ENCODE results near the gene GPR137. TPM values are rescaled to one million over a fixed set of nuclear protein-coding genes. Genes with fewer than 3 reads are reported as not detected.

The GPR137 gene
- total and polyA plus RNA-seq, 10 of the 15 experiments (the other 5 are each of a cell fraction or from before 2014, with no cell fraction given), result 0.37 to 29.2 (median 13.8) TPM

DNA sequence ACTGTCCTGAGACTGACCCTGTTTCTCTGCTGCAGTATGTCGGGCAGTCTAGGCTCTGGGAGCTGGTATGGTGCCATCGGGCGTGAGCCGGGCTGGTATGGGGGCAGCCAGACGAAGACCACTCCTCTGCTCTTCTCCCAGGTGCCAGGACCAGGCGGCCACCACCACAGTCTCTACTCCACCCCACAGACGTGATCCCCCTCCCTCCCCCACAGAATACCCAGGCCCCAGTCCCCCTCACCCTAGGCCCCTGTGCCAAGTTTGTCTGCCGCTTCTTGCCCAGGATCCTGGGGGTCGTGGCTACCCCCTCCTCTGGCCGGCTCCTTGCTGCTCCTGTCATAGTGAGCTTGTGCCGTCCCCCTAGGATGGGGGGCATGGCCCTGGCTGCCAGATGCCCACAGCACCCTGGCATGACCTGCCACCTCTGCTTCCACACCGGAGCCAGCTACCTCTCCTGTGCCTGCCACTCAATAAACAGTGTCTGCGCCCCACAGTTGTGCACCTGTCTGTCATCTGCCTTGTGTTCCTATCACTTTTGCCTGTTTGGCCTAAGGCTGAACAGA lies 3.4 kb downstream of the GPR137 start:
- RAD21 ChIA-PET (ENCODE audit: unreplicated experiment), result no interaction called here
- TF ChIP-seq CBX5 (IDR thresholded peaks at IDR 0.05; ENCODE audit: low read depth) (no peak), NR2C2 (IDR thresholded peaks at IDR 0.05; ENCODE audit: borderline replicate concordance, control insufficient read depth, insufficient read length, low read depth) (no peak), HDAC2 (IDR thresholded peaks at IDR 0.05) (no peak), NKRF (conservative IDR thresholded peaks at IDR 0.05) (no peak), SREBF1 (IDR thresholded peaks at IDR 0.05; ENCODE audit: low read length) (no peak), IKZF2 (IDR thresholded peaks at IDR 0.05) (no peak), JUNB (IDR thresholded peaks at IDR 0.05) (no peak)
- TF ChIP-seq, protein P1, sequence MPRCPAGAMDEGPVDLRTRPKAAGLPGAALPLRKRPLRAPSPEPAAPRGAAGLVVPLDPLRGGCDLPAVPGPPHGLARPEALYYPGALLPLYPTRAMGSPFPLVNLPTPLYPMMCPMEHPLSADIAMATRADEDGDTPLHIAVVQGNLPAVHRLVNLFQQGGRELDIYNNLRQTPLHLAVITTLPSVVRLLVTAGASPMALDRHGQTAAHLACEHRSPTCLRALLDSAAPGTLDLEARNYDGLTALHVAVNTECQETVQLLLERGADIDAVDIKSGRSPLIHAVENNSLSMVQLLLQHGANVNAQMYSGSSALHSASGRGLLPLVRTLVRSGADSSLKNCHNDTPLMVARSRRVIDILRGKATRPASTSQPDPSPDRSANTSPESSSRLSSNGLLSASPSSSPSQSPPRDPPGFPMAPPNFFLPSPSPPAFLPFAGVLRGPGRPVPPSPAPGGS (IDR thresholded peaks at IDR 0.05; ENCODE audit: borderline replicate concordance, insufficient read depth, low read depth, low read length, poor library complexity, severe bottlenecking), result no peak
- TF ChIP-seq, protein P2, sequence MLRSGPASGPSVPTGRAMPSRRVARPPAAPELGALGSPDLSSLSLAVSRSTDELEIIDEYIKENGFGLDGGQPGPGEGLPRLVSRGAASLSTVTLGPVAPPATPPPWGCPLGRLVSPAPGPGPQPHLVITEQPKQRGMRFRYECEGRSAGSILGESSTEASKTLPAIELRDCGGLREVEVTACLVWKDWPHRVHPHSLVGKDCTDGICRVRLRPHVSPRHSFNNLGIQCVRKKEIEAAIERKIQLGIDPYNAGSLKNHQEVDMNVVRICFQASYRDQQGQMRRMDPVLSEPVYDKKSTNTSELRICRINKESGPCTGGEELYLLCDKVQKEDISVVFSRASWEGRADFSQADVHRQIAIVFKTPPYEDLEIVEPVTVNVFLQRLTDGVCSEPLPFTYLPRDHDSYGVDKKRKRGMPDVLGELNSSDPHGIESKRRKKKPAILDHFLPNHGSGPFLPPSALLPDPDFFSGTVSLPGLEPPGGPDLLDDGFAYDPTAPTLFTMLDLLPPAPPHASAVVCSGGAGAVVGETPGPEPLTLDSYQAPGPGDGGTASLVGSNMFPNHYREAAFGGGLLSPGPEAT (IDR thresholded peaks at IDR 0.05; ENCODE audit: low read depth), result no peak
- POLR2A ChIA-PET, result interaction anchor here (1.2 kb wide), 1 partner anchor 19 kb away, joined by 3 read pairs; no protein-coding TSS in a partner anchor
- peaks cover 9% of the 10 kb centered on the region for H3K79me2 ChIP-seq (ENCODE audit: control insufficient read depth, insufficient read depth, low read length)
- H4K20me1 ChIP-seq (ENCODE audit: control insufficient read depth, insufficient read depth), result no peaks in the 10 kb centered on the region; the same call in 1 of the 2 replicates
- no TSS peak for BruUV-seq (replicated peaks)
- H2AFZ ChIP-seq (ENCODE audit: control insufficient read depth, low read depth, low read length), result no peak overlapping the region
- CTCF ChIA-PET, result interaction anchor here (1.3 to 2.3 kb wide), 3 partner anchors 12 to 85 kb away, joined by 4 to 9 read pairs (median 7); partner anchors contain the start of gene CATSPERZ
- H3K36me3 ChIP-seq (ENCODE audit: control insufficient read depth in 2 of 2, insufficient read depth in 2 of 2, low read length in 1 of 2), result peaks cover 0 to 2% of the 10 kb centered on the region in 2 experiments; a peak in 2 of 4 replicates
- DNase-seq (ENCODE audit: low read depth, low spot score) (no peak), FAIRE-seq (no peak), ATAC-seq (no peak)
- H3K27ac ChIP-seq (ENCODE audit: control insufficient read depth, insufficient read depth), result no peak overlapping the region
- H3K9me3 ChIP-seq (replicated peaks; ENCODE audit: control insufficient read depth, insufficient read depth, low read length), result no peaks in the 10 kb centered on the region
- intact Hi-C loops (cut with micrococcal nuclease; ENCODE audit: unreplicated experiment) (no loop called here), in situ Hi-C loops (cut with MboI) (no loop called here)
- no peak overlapping the region for H3K4me3 ChIP-seq
- H3K9ac ChIP-seq (ENCODE audit: control insufficient read depth, insufficient read depth, low read length), result no peak overlapping the region
- SMC1A ChIA-PET (ENCODE audit: uncharacterized antibody, unreplicated experiment), result no interaction called here
- 71% methylated on average over 13 of the region's 13 CpGs for WGBS (ENCODE audit: insufficient coverage, insufficient replicate concordance, low lambda C conversion rate, missing lambda C conversion rate)
- peaks cover 7% of the 10 kb centered on the region for H3K4me1 ChIP-seq (ENCODE audit: control insufficient read depth, insufficient read depth, low read length)
- peaks cover 3 to 10% of the 10 kb centered on the region in 2 experiments for H3K27me3 ChIP-seq (replicated peaks in 1 of 2; ENCODE audit: control insufficient read depth in 2 of 2, insufficient read depth in 2 of 2, low read length in 1 of 2)
- H3K4me2 ChIP-seq (ENCODE audit: control insufficient read depth, insufficient read depth), result no peak overlapping the region
